NCI-H345 (cell line): ENCODE results near the gene FABP1.

ENCODE experiments used
- DNase-seq: peaks from one replicate; lab custom pipeline; 2025; lab: John Stamatoyannopoulos, UW

FABP1 gene

DNA sequence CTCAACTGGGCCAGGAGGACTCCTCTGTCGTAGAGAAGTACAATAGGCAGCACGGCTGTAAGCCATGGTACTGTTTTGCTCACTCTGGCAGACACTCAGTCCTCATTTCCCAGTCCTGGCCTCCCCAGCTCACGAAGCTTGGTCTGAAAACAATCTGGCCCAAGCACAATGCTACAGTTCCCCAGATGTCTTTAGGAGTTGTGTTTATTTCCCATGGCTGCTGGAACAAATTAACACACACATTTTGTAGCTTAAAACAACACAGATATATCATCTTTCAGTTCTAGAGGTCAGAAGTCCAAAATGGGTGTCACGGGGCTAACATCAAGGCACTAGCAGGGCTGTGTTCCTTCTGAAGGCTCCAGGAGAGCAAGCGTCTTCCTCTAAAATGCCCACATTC, 13.0 kb downstream of the FABP1 start:
- no peak for DNase-seq

DNA sequence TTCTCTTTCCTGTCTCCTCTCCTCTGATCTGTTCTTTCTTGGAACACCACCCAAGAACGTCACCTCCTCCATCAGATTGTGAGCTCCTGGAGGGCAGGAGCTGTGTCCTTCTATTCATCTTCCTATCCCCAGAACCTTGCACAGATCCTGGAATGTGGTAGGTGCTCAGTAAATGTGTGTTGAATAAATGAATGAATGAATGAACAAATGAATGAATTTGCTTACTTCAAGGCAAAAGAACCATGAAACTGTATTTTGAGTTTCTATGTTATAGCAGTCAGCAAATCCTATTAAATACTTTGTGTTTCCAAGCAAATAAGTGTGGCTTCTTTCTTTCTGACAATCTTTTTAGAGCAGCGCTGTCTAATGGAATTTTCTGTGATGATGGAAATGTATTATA, 14.8 kb downstream of the FABP1 start:
- DNase-seq: no peak

DNA sequence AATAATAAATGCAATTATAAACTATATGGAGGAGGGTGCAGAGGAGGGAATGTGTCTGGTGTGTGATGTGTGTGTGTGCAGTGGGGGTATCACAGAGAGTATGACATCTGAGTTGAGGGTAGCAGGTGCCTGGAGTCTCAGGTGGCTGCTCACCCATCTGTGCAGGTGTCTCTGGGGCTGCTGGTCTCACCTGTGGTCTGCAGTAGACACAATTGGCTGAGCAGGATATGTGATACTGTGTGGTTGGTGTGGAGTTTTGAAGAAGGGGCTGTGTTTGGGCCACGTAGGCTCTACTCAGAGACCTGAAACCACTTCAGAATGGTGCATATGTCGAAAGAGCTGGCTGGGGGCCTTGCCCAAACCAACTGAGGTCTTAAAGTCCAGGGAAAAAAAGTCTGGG, 17.0 kb downstream of the FABP1 start:
- DNase-seq: no peak

DNA sequence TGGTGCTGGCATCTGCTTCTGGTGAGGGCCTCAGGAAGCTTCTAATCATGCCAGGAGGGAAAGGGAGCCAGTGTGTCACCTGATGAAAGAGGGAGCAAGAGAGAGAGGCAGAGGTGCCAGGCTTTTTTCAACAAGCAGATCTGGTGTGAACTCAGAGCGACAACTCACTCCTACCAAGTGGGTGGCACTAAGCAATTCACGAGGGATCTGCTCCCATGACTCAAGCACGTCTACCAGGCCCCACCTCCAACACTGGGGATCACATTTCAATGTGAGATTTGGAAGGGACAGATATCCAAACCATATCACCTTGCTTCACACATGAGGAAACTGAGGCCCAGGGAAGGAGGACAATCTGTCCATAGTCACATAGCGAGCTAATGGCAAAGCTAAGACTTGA, 19.1 kb downstream of the FABP1 start:
- no peak for DNase-seq

DNA sequence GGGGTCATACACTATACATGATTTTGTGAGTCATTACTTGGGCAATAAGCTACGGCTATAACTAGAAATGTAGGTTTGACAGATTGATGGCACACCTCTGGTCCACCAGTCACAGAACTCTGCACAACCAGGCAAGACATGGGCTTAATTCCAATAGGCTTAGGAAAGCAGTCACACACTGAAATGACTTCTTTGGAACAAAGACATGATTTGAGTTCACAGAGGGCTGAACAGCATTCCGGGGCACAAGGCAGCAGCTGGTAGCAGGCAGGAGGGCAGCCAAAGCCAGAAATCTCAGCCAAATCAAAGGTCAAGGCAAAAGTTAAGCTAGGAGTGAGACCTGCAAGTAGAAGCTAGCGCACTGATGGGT, 27.4 kb downstream of the FABP1 start:
- no peak for DNase-seq

DNA sequence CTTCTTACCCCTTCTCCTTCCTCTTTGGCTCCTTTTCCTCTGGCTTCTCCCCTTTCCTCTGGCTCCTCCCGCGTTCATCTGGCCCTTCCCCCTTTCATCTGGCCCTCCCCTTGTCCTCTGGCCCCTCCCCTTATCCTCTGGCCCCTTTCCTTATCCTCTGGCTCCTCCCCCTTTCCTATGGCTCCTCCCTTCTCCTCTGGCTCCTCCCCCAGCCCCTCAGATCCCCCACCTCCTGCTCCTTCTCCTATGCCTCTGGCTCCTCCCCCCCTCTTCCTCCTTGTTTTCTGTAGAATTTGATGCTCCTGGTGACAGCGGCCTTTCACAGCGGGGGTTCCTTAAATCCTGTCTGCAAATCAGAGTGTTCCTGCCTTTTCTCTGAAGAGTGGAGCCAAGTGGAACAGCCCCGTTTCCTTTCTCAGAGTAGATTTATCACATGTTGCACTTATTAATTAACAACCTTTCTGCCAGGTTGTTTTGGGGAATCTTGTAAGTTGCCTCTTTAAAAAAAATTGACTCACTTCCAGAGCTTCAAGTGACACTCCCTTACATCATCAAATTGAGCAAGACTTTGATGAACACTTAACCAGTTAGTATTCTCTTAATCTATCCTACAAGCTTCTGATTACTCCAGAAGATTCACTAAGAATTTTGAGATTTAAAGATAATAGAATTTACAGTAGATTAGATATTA, 27.9 kb downstream of the FABP1 start:
- no peak for DNase-seq

- no peak for DNase-seq
Observed at GRCh38 chr2:88098558-88098900, 29.3 kb downstream of the FABP1 start.

GRCh38 chr2:88097891-88098557, 29.8 kb downstream of the FABP1 start:
- DNase-seq: no peak

- DNase-seq: no peak
Observed at GRCh38 chr2:88097192-88097591, 30.7 kb downstream of the FABP1 start.

GRCh38 chr2:88096708-88097107, 31.2 kb downstream of the FABP1 start:
- DNase-seq: no peak

- no peak for DNase-seq
Observed at GRCh38 chr2:88095022-88095421, 32.8 kb downstream of the FABP1 start.

DNA sequence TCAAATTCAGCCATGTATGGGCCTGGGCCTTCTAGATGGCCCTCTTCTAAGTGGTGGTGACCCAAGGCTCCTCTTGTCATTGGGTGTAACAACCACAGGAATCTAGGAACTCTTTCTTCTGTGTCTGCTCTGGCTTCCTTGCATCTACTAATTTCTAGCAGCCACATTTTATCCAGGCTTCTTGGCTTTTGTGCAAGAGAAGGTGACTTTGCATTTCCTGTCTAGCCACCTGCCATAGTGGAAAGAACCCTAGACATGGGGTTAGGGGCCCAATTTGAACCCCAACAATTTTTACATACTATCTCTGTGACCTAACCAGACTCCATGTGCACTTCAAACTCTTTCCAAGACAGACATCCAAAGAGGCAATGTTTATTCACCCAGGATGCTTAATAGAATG, 35.1 kb downstream of the FABP1 start:
- DNase-seq: no peak

GRCh38 chr2:88091943-88092342, 35.9 kb downstream of the FABP1 start:
- no peak for DNase-seq

GRCh38 chr2:88090446-88091283, 37.2 kb downstream of the FABP1 start:
- DNase-seq: no peak

GRCh38 chr2:88088999-88089398, 38.9 kb downstream of the FABP1 start:
- DNase-seq: no peak

GRCh38 chr2:88087763-88088162, 40.1 kb downstream of the FABP1 start:
- DNase-seq: no peak

DNA sequence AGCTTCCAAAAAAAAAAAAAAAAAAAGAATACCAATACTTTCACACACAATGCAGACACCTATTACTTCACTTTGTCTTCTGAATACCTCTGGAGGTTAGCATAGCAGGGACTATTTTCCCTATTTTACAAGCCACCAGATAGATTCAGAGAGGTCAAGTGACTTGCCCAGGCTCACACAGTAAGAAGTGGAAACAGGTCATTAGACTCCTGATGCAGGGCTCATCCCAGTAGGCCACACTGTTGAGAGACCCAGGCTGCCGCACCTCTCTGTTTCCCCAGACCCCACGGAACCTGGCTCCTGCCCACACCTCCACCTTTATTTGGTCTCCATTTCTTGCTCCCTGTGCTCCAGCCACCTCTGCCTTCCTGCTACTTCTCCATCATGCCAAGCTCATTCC, 40.8 kb downstream of the FABP1 start:
- no peak for DNase-seq

DNA sequence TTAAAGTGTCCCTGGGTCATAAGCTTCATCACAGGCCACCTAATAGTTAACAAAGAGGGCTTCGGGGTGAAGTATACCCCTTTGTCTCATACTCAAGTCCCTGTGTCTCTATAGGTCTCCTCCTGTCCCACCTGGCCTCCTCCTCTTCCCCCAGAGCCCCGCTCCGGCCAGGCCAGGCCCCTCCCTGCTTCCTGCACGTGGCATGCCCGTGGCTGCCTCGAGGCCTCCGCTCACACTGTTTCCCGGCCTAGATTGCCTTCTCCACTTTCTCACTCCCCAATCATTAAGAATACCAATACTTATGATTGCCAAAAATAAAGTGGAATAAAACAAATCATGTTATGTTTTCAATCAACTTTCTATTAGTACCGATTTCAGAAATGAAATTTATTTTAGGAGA, 41.5 kb downstream of the FABP1 start:
- no peak for DNase-seq

DNA sequence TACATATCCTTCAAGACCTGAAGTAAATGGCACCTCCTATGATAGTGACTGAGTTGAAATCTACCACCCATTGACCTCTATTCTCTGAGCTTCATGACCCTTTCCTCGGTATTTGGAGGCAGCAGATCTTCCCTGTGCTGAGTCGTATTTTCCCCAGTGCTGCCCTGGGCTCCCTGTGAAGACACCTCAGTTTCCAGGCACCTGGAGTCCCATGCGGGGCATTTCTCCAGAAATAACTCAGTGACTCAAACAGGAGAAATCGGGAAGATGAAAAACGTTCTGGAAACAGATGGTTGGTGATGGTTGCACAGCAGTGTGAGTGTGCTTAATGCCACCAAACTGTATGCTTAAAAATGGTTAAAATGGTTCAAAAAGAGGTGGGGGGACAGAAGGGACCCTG, 42.3 kb downstream of the FABP1 start:
- DNase-seq: no peak

- DNase-seq: no peak
Observed at GRCh38 chr2:88085099-88085498, 42.8 kb downstream of the FABP1 start.

- no peak for DNase-seq
Observed at GRCh38 chr2:88082781-88083180, 45.1 kb downstream of the FABP1 start.

- no peak for DNase-seq
Observed at GRCh38 chr2:88081924-88082608, 45.8 kb downstream of the FABP1 start.

- DNase-seq: no peak
Observed at GRCh38 chr2:88080545-88080944, 47.3 kb downstream of the FABP1 start.
